SK-N-SH treated with all-trans-retinoic acid at 6 μM for 48 hours (cell line): ENCODE data around the gene CDH1.

Experiments used
- ATAC-seq: fragments of 200-7000 bp; cut with Tn5 transposase; 3 replicates; pipeline ENCODE4 v1.9.1; 2020; ENCODE audit warnings: mild to moderate bottlenecking, moderate library complexity
- ARNTL ChIP-seq: fragments of 450-650 bp; formaldehyde crosslinking; IDR thresholded peaks from 2 replicates; pipeline ENCODE4 v1.5.0; 2020; ENCODE audit warnings: low read depth, mild to moderate bottlenecking, moderate library complexity, borderline replicate concordance
- BACH2 ChIP-seq: fragments of 250-450 bp; sonication (Bioruptor Pico); IDR thresholded peaks from 2 replicates; pipeline ENCODE4 v1.9.0; 2021; ENCODE audit warnings: mild to moderate bottlenecking, borderline replicate concordance
- CSDC2 ChIP-seq: fragments of 250-450 bp; sonication (Bioruptor Pico); IDR thresholded peaks from 2 replicates; pipeline ENCODE4 v1.5.0; 2020; ENCODE audit warnings: mild to moderate bottlenecking, moderate library complexity
- CSRNP3 ChIP-seq: fragments of 250-450 bp; sonication (Bioruptor Pico); IDR thresholded peaks from 2 replicates; pipeline ENCODE4 v1.5.1; 2021; ENCODE audit warnings: mild to moderate bottlenecking, moderate library complexity
- ESRRG ChIP-seq: fragments of 250-450 bp; sonication (Bioruptor Pico); IDR thresholded peaks from 2 replicates; pipeline ENCODE4 v1.6.1; 2021; ENCODE audit warnings: mild to moderate bottlenecking
- GLIS3 ChIP-seq: fragments of 250-450 bp; sonication (Bioruptor Pico); IDR thresholded peaks from 2 replicates; pipeline ENCODE4 v1.5.0; 2020; ENCODE audit warnings: mild to moderate bottlenecking, moderate library complexity
- ISL1 ChIP-seq: fragments of 250-450 bp; sonication (Bioruptor Pico); IDR thresholded peaks from 2 replicates; pipeline ENCODE4 v2.1.2; 2022; ENCODE audit warnings: mild to moderate bottlenecking, moderate library complexity
- OSR1 ChIP-seq: fragments of 250-450 bp; sonication (Bioruptor Pico); IDR thresholded peaks from 2 replicates; pipeline ENCODE4 v1.8.0; 2022; ENCODE audit warnings: moderate library complexity, mild to moderate bottlenecking, inconsistent platforms
- PPARA ChIP-seq: fragments of 250-450 bp; sonication (Bioruptor Pico); IDR thresholded peaks from 2 replicates; pipeline ENCODE4 v1.5.0; 2020; ENCODE audit warnings: mild to moderate bottlenecking, borderline replicate concordance
- RARB ChIP-seq: fragments of 250-450 bp; sonication (Bioruptor Pico); IDR thresholded peaks from 2 replicates; pipeline ENCODE4 v1.8.0; 2021; ENCODE audit warnings: mild to moderate bottlenecking, moderate library complexity
- SNAI2 ChIP-seq: fragments of 250-450 bp; sonication (Bioruptor Pico); IDR thresholded peaks from 2 replicates; pipeline ENCODE4 v1.5.0; 2020; ENCODE audit warnings: mild to moderate bottlenecking, moderate library complexity
- TCF4 ChIP-seq: fragments of 250-450 bp; sonication (Bioruptor Pico); IDR thresholded peaks from 2 replicates; pipeline ENCODE4 v1.8.0; 2021; ENCODE audit warnings: mild to moderate bottlenecking, moderate library complexity, borderline replicate concordance
- TOX ChIP-seq: fragments of 250-450 bp; sonication (Bioruptor Pico); IDR thresholded peaks from 2 replicates; pipeline ENCODE4 v1.8.0; 2021; ENCODE audit warnings: mild to moderate bottlenecking, moderate library complexity, borderline replicate concordance
- TSHZ2 ChIP-seq: fragments of 250-450 bp; sonication (Bioruptor Pico); IDR thresholded peaks from 2 replicates; pipeline ENCODE4 v1.5.0; 2020; ENCODE audit warnings: mild to moderate bottlenecking, moderate library complexity
- ZC3H10 ChIP-seq: fragments of 250-450 bp; sonication (Bioruptor Pico); IDR thresholded peaks from 2 replicates; pipeline ENCODE4 v1.5.1; 2021; ENCODE audit warnings: mild to moderate bottlenecking, moderate library complexity
- ZFP3 ChIP-seq: fragments of 250-450 bp; sonication (Bioruptor Pico); IDR thresholded peaks from 2 replicates; pipeline ENCODE4 v1.5.0; 2020; ENCODE audit warnings: mild to moderate bottlenecking, moderate library complexity
- ZFP30 ChIP-seq: fragments of 450-650 bp; formaldehyde crosslinking; IDR thresholded peaks from 2 replicates; pipeline ENCODE4 v1.5.0; 2022; ENCODE audit warnings: mild to moderate bottlenecking, moderate library complexity
- ZNF565 ChIP-seq: fragments of 450-650 bp; formaldehyde crosslinking; conservative IDR thresholded peaks from 2 replicates; pipeline ENCODE4 v1.5.0; 2020; ENCODE audit warnings: low read depth, mild to moderate bottlenecking, moderate library complexity
- ZNF70 ChIP-seq: fragments of 450-650 bp; formaldehyde crosslinking; IDR thresholded peaks from 2 replicates; pipeline ENCODE4 v1.5.0; 2020; ENCODE audit warnings: mild to moderate bottlenecking, moderate library complexity
- ZNF8 ChIP-seq: fragments of 450-650 bp; formaldehyde crosslinking; IDR thresholded peaks from 2 replicates; pipeline ENCODE4 v1.5.0; 2020; ENCODE audit warnings: mild to moderate bottlenecking, moderate library complexity
- TF ChIP-seq, protein P1 (sequence below): fragments of 250-450 bp; sonication (Bioruptor Pico); IDR thresholded peaks from 2 replicates; pipeline ENCODE4 v1.8.0; 2020; ENCODE audit warnings: mild to moderate bottlenecking, moderate library complexity, borderline replicate concordance
- TF ChIP-seq, protein P2 (sequence below): fragments of 250-450 bp; sonication (Bioruptor Pico); IDR thresholded peaks from 2 replicates; pipeline ENCODE4 v1.8.0; 2021; ENCODE audit warnings: low read depth, mild to moderate bottlenecking, moderate library complexity, borderline replicate concordance

CDH1 gene

DNA sequence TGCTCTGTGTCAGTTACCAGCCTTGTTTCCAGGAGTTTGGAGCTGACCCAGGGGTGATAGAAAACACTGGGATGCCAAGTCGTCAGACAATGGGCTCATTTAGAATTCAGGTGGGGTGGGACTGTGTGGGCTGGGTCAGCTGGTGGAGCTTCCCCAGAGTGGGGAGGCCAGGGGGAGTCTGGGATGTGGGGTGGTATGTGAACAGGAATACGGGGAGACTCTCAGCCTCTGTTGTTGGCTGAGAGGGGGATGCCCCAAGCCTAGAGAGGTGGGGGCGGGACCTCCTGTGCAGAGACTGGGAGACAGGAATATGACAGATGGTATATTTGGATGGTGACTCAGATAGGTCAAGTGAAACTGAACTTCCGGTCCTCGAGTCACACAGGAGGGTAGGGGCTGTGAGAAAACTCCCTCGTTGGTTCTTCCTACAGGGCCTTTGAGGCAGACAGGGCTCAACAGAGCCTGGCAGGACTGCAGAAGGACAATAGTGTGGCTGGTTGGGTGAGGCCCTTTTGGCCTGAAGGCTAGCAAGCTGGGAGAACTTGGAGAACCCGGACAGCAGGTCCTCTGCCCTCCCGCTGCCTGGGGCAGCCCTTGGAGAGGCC, 23.7 kb downstream of the CDH1 start:
- TF ChIP-seq BACH2 (no peak), TCF4 (no peak)
- ATAC-seq = no peak

DNA sequence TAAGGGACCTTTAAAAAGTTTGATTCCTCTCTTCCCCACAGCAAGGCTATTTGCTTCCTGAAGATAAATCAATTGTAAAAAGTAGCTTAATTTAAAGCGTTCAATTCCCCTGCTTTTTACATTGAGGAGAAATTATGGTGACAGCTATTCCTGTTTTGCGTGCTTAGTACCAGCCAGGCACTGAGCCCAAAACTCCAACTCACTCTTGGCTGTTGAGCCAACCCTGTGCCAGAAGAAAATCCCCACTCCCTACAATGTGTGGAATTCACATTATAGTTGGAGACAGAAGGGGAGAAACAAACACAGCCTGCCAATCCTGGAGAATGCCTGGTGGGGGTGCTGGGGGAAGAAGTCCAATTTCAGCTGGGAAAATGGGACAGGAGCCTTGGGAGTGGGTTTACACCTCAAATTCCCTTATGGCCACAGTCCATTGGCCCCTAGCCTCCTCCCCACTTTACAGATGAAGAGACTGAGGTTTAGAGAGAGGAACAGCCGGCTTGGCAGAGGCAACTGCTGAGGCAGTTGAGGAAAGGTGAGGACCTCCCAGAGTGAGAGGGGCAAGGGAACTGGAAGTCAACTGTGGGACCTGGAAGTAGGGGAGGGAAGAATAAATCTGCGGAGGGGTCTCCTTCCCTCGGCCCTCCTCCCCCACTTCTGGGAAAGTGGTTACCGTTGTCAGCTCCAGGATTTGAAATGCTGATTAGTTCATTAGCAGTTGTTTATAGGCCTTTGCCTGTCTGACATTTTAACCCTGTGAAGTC, 26.1 kb downstream of the CDH1 start:
- no peak for ATAC-seq

GRCh38 chr16:68764862-68765261, 27.8 kb downstream of the CDH1 start:
- ATAC-seq = no peak
- TF ChIP-seq TOX (CRISPR knock-in tag) (no peak), TSHZ2 (CRISPR knock-in tag) (no peak), GLIS3 (CRISPR knock-in tag) (no peak), ZNF70 (CRISPR knock-in tag) (no peak), CSDC2 (CRISPR knock-in tag) (no peak), BACH2 (no peak), CSRNP3 (CRISPR knock-in tag) (no peak), ZFP30 (no peak), ZFP3 (CRISPR knock-in tag) (no peak), SNAI2 (no peak), ZNF8 (CRISPR knock-in tag) (no peak), ESRRG (no peak)

More for the DNA sequence above, 26.1 kb downstream of the CDH1 start:
- 0 out of 2 replicates have a peak, but pooled peaks have one; percentile 25 for TF ChIP-seq ISL1
- TF ChIP-seq ZNF565 = no peak

GRCh38 chr16:68767581-68767980, 30.5 kb downstream of the CDH1 start:
- no peak for ATAC-seq
- TF ChIP-seq ESRRG (no peak), ZNF565 (no peak), ZNF70 (CRISPR knock-in tag) (no peak), PPARA (CRISPR knock-in tag) (no peak), ZNF8 (CRISPR knock-in tag) (no peak), ZFP3 (CRISPR knock-in tag) (no peak), SNAI2 (no peak), RARB (CRISPR knock-in tag) (no peak), ISL1 (no peak), TOX (CRISPR knock-in tag) (no peak), ARNTL (no peak), OSR1 (CRISPR knock-in tag) (no peak), TCF4 (no peak), ZC3H10 (CRISPR knock-in tag) (no peak), CSDC2 (CRISPR knock-in tag) (no peak), ZFP30 (no peak), BACH2 (no peak), CSRNP3 (CRISPR knock-in tag) (no peak)
- TF ChIP-seq, protein P1, sequence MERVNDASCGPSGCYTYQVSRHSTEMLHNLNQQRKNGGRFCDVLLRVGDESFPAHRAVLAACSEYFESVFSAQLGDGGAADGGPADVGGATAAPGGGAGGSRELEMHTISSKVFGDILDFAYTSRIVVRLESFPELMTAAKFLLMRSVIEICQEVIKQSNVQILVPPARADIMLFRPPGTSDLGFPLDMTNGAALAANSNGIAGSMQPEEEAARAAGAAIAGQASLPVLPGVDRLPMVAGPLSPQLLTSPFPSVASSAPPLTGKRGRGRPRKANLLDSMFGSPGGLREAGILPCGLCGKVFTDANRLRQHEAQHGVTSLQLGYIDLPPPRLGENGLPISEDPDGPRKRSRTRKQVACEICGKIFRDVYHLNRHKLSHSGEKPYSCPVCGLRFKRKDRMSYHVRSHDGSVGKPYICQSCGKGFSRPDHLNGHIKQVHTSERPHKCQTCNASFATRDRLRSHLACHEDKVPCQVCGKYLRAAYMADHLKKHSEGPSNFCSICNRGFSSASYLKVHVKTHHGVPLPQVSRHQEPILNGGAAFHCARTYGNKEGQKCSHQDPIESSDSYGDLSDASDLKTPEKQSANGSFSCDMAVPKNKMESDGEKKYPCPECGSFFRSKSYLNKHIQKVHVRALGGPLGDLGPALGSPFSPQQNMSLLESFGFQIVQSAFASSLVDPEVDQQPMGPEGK = no peak
- TF ChIP-seq, protein P2, sequence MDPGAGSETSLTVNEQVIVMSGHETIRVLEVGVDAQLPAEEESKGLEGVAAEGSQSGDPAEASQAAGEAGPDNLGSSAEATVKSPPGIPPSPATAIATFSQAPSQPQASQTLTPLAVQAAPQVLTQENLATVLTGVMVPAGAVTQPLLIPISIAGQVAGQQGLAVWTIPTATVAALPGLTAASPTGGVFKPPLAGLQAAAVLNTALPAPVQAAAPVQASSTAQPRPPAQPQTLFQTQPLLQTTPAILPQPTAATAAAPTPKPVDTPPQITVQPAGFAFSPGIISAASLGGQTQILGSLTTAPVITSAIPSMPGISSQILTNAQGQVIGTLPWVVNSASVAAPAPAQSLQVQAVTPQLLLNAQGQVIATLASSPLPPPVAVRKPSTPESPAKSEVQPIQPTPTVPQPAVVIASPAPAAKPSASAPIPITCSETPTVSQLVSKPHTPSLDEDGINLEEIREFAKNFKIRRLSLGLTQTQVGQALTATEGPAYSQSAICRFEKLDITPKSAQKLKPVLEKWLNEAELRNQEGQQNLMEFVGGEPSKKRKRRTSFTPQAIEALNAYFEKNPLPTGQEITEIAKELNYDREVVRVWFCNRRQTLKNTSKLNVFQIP (CRISPR knock-in tag) = no peak
- TF ChIP-seq, all 23 proteins: peak for 0
